Kidney glomerular epithelial cell (primary cell): ENCODE data around the gene LIMA1.
"Not testable (repeated sequence)": the region's sequence is repeated elsewhere in the genome, so short reads cannot be mapped to it uniquely, and the experiment has no call there.

ENCODE experiments used
- DNase-seq: peaks from one replicate; lab custom pipeline; 2025; lab: John Stamatoyannopoulos, UW

Gene LIMA1

GRCh38 chr12:50285253-50285652 lies 1.9 kb upstream of the LIMA1 start:
- no peak for DNase-seq

- DNase-seq, result no peak
These were observed 545 bp downstream of the LIMA1 start for GRCh38 chr12:50282721-50283228.

- DNase-seq, result no peak
These were observed 3.8 kb downstream of the LIMA1 start for GRCh38 chr12:50279501-50279900.

- DNase-seq, result no peak
These were observed 6.2 kb downstream of the LIMA1 start for GRCh38 chr12:50276912-50277671.

- no peak for DNase-seq
These were observed 7.3 kb downstream of the LIMA1 start for GRCh38 chr12:50276068-50276467.

GRCh38 chr12:50275556-50275955 lies 7.8 kb downstream of the LIMA1 start:
- DNase-seq, result no peak

GRCh38 chr12:50275127-50275526 lies 8.2 kb downstream of the LIMA1 start:
- not testable (repeated sequence) for DNase-seq

GRCh38 chr12:50271724-50272247 lies 11.5 kb downstream of the LIMA1 start:
- no peak for DNase-seq

- no peak for DNase-seq
These were observed 14.8 kb downstream of the LIMA1 start for GRCh38 chr12:50268482-50268881.

- no peak for DNase-seq
These were observed 17.4 kb downstream of the LIMA1 start for GRCh38 chr12:50265770-50266524.

GRCh38 chr12:50263832-50264231 lies 19.5 kb downstream of the LIMA1 start:
- no peak for DNase-seq

- DNase-seq, result no peak
These were observed 21.7 kb downstream of the LIMA1 start for GRCh38 chr12:50261654-50262053.

GRCh38 chr12:50258167-50258551 lies 25.2 kb downstream of the LIMA1 start:
- DNase-seq, result no peak

- no peak for DNase-seq
These were observed 25.8 kb downstream of the LIMA1 start for GRCh38 chr12:50257236-50258166.

- DNase-seq, result no peak
These were observed 26.6 kb downstream of the LIMA1 start for GRCh38 chr12:50256761-50257160.

- no peak for DNase-seq
These were observed 30.2 kb downstream of the LIMA1 start for GRCh38 chr12:50252977-50253602.

- DNase-seq, result no peak
These were observed 31.6 kb downstream of the LIMA1 start for GRCh38 chr12:50251619-50252252.

- DNase-seq, result no peak
These were observed 33.7 kb downstream of the LIMA1 start for GRCh38 chr12:50249464-50250182.

GRCh38 chr12:50248883-50249282 lies 34.4 kb downstream of the LIMA1 start:
- DNase-seq, result no peak

GRCh38 chr12:50248411-50248810 lies 34.9 kb downstream of the LIMA1 start:
- DNase-seq, result no peak
